Ovary (tissue), 9 donors: Measurements from ENCODE around the gene PTGER1. TPM values are rescaled to one million over a fixed set of nuclear protein-coding genes. Genes with fewer than 3 reads are reported as not detected.

Experiments used
- DNase-seq, 5 donors: peaks; one replicate each; pipeline ENCODE4 v3.0.0-alpha.2; 2019 to 2020
- H3K27ac ChIP-seq, 2 donors: fragments of 200-600 bp; one replicate each; pipeline versions ENCODE4 v1.5.1 to v1.8.0; 2019 to 2022
- H3K27me3 ChIP-seq: fragments of 200-600 bp; one replicate; pipeline ENCODE4 v1.8.0; 2022
- H3K36me3 ChIP-seq: fragments of 200-600 bp; sonication (generic); one replicate; pipeline ENCODE4 v1.5.1; 2019
- H3K4me1 ChIP-seq: one replicate; pipeline ENCODE4 v1.8.1; 2013; ENCODE audit warnings: mild to moderate bottlenecking, moderate library complexity; ENCODE audit not compliant: insufficient read depth
- H3K4me3 ChIP-seq: fragments of 200-600 bp; sonication (generic); one replicate; pipeline ENCODE4 v1.5.1; 2017
- H3K9me3 ChIP-seq, 2 donors: fragments of 200-600 bp in 1 of 2; sonication (generic) in 1 of 2; one replicate each; pipeline versions ENCODE4 v1.5.1 to v1.8.1; 2013 to 2019; ENCODE audit warnings: mild to moderate bottlenecking in 1 of 2, moderate library complexity in 1 of 2
- CTCF ChIP-seq, 3 donors: fragments of 450-650 bp in 2 of 3; fragments of 200-600 bp in 1 of 3; IDR thresholded peaks; one replicate each; pipeline versions ENCODE4 v1.5.1 to v1.8.0; 2016 to 2022; ENCODE audit warnings: antibody characterized with exemption in 3 of 3, mild to moderate bottlenecking in 1 of 3
- EP300 ChIP-seq: sonication (generic); formaldehyde crosslinking; IDR thresholded peaks from one replicate; pipeline ENCODE4 v1.6.1; 2017; ENCODE audit warnings: antibody characterized with exemption
- POLR2A ChIP-seq: fragments of 450-650 bp; IDR thresholded peaks from one replicate; pipeline ENCODE4 v1.6.1; 2017; ENCODE audit warnings: antibody characterized with exemption, mild to moderate bottlenecking, moderate library complexity
- WGBS, 3 donors: extraction: QIAGEN DNeasy Blood & Tissue Kit in 1 of 3; methylation state at CpG; one replicate each; pipeline versions ENCODE4 v1.1.5 to v1.1.7; 2013 to 2017; 5-methylcytosine and 5-hydroxymethylcytosine counted together
- intact Hi-C, 4 donors: fragments of 100-400 bp; cut with DNase I; formaldehyde crosslinking; loops; one replicate each; pipeline versions ENCODE4 v1.11.0 to v1.15.1; 2022 to 2023
- polyA plus RNA-seq, 2 donors: library from polyadenylated mRNA; stranded (reverse); fragments of 200-250 nt in 1 of 2; fragments of 350-450 nt in 1 of 2; fragmentation: Illumina TruSeq in 1 of 2; extraction: RNeasy Lipid Tissue Mini Kit (QIAGEN cat#74804) in 1 of 2; gene quantifications; one replicate each; pipeline ENCODE4 v1.2.3, GENCODE V29; 2013 to 2014
- total RNA-seq, 7 donors: library from RNA; depleted of rRNA in 2 of 7; stranded (reverse); fragments of >200 nt in 2 of 7; fragmentation: NEBNext Ultra II Directional in 3 of 7; extraction: Animal tissue kit (Norgen Biotek cat#: 25700) in 3 of 7; gene quantifications; one replicate each; pipeline versions ENCODE4 v1.1.0 to v1.2.4, GENCODE V29; 2016 to 2023
- donor health status: DM: no; HTN: no; CAD: no; lungs with moderate emphysema.
- donor health status: DM: no; HTN: no; CAD: no.
- donor health status: Bipolar disorder and iron deficiency.
- donor health status: DM: yes; HTN: yes; CAD: no.
- donor health status: DM: no; HTN: no; CAD: no.
- donor health status: DM: yes; HTN: yes; CAD: no.

The PTGER1 gene
- total and polyA plus RNA-seq, 9 donors = 0.18 to 0.92 (median 0.32) TPM; not detected in 6

GRCh38 chr19:14503285-14503684, 28.1 kb upstream of the PTGER1 start:
- no peak overlapping the region for H3K4me3 ChIP-seq
- 64 to 69% (median 68%) methylated on average over 1 of the region's 1 CpG for WGBS, 3 donors
- no peak overlapping the region for H3K27ac ChIP-seq
- intact Hi-C loops = no loop called here
- H3K9me3 ChIP-seq = no peaks in the 10 kb centered on the region
- no peaks in the 10 kb centered on the region for H3K36me3 ChIP-seq
- no peaks in the 10 kb centered on the region for H3K4me1 ChIP-seq
- TF ChIP-seq EP300 (no peak), POLR2A (no peak), CTCF (IDR thresholded peaks at IDR 0.05) (no peak)
- no peaks in the 10 kb centered on the region for H3K27me3 ChIP-seq
- DNase-seq = no peak

- Histone ChIP-seq H3K4me3 (no peak overlapping the region), H3K36me3 (no peaks in the 10 kb centered on the region), H3K27me3 (no peaks in the 10 kb centered on the region), H3K9me3 (no peaks in the 10 kb centered on the region), H3K4me1 (no peaks in the 10 kb centered on the region), H3K27ac (no peak overlapping the region)
- 71 to 77% (median 72%) methylated on average over 11 of the region's 11 CpGs for WGBS, 3 donors
- intact Hi-C loops = no loop called here
- DNase-seq = no peak
- TF ChIP-seq EP300 (no peak), POLR2A (no peak), CTCF (IDR thresholded peaks at IDR 0.05) (no peak)
Observed at GRCh38 chr19:14502334-14503092, 27.4 kb upstream of the PTGER1 start.

GRCh38 chr19:14497228-14497921, 22.2 kb upstream of the PTGER1 start:
- TF ChIP-seq EP300 = no peak
- no peak for TF ChIP-seq POLR2A
- no peak for TF ChIP-seq CTCF (IDR thresholded peaks at IDR 0.05)
- intact Hi-C loops = no loop called here
- H3K9me3 ChIP-seq = no peaks in the 10 kb centered on the region
- no peak overlapping the region for H3K4me3 ChIP-seq
- no peaks in the 10 kb centered on the region for H3K27me3 ChIP-seq
- no peaks in the 10 kb centered on the region for H3K36me3 ChIP-seq
- no peaks in the 10 kb centered on the region for H3K4me1 ChIP-seq
- no peak overlapping the region for H3K27ac ChIP-seq
- WGBS, 3 donors = 50 to 58% (median 53%) methylated on average over 6 of the region's 6 CpGs
- no peak for DNase-seq

GRCh38 chr19:14496834-14497227, 21.7 kb upstream of the PTGER1 start:
- intact Hi-C loops = no loop called here
- Histone ChIP-seq H3K27me3 (no peaks in the 10 kb centered on the region), H3K9me3 (no peaks in the 10 kb centered on the region), H3K4me1 (no peaks in the 10 kb centered on the region), H3K4me3 (no peak overlapping the region), H3K27ac (no peak overlapping the region), H3K36me3 (no peaks in the 10 kb centered on the region)
- TF ChIP-seq CTCF (IDR thresholded peaks at IDR 0.05) (no peak), EP300 (no peak), POLR2A (no peak)
- WGBS, 3 donors = 16 to 18% (median 17%) methylated on average over 7 of the region's 7 CpGs
- no peak for DNase-seq
